Inflammatory macrophage (primary cell): Measurements from ENCODE around the gene MYOZ3.

ENCODE experiments used
- DNase-seq, 2 donors: peaks; one replicate each; pipeline ENCODE4 v3.0.0-alpha.2; 2020 to 2022

MYOZ3 gene

DNA sequence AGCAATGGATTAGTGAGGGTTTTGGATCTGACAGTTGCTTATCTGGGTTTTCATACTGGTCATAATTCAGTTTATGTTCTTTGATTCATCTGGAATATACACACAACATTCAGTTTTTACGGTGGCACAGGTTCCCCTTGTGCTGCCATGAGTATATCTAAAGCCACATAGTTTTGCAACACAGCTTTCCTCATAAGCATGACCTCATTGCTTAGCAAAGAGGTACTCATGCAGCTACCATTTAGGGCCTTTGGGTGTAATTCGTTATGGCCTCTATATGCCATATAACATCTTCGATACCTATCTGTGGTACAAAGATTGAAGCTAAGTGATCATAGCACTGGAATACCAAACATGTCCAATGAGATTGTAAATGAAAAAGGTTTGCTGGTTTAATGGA, 42.7 kb downstream of the MYOZ3 start:
- DNase-seq, result peak; percentile 85 to 86

DNA sequence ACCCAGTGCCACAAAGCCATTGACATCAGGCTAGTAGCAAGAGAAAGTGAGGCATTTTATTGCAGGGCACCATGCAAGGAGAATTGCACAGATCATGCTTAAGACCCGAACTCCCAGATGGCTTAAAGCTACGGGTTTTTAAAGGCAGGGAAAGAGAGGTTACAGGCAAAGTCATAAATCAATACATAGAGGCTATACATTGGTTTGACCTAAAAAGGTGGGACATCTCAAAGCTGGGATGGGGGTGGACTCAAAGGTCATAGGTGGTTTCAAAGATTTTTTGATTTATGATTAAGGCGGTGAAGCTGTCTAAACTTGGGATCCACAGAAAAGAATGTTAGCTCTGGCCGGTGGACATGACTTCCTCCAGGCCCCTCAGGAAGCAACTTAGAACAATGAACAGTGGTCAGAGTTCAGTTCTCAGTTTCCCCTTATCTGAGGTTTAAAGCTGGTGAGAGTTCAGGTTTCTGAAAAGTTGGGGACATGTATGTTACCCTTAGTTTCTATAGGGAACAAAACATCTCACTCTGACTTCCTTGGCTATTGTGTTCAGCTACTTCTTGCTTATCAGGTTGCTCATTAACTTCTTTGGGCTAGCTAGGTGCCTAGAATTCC, 45.8 kb downstream of the MYOZ3 start:
- DNase-seq, result no peak

GRCh38 chr5:150710165-150710564, 49.1 kb downstream of the MYOZ3 start:
- no peak for DNase-seq

GRCh38 chr5:150723845-150724244, 62.8 kb downstream of the MYOZ3 start:
- DNase-seq, result no peak
